Astrocyte (in vitro differentiated cells and primary cell): ENCODE results near the gene C10orf67. TPM values are rescaled to one million over a fixed set of nuclear protein-coding genes. Genes with fewer than 3 reads are reported as not detected.

Experiments
- DNase-seq: peaks from one replicate; pipeline ENCODE4 v3.0.0-alpha.2; 2010; ENCODE audit warnings: low read depth
- FAIRE-seq: peaks from 2 replicates; lab custom pipeline; 2011; peaks lifted over from hg19 to GRCh38; lab: Jason Lieb, UNC
- H2AFZ ChIP-seq: 2 replicates; pipeline ENCODE4 v1.6.0; 2012; ENCODE audit warnings: low read depth, low read length, inconsistent platforms
- H3K27ac ChIP-seq: 2 replicates; pipeline ENCODE4 v1.5.1; 2011; ENCODE audit warnings: low read depth, low read length, inconsistent platforms
- H3K27me3 ChIP-seq: 2 replicates; pipeline ENCODE4 v1.6.0; 2011; ENCODE audit warnings: low read length, inconsistent platforms; ENCODE audit not compliant: insufficient read depth
- H3K36me3 ChIP-seq: 2 replicates; pipeline ENCODE4 v1.5.1; 2011; ENCODE audit warnings: low read length, inconsistent platforms; ENCODE audit not compliant: insufficient read depth
- H3K4me1 ChIP-seq: 2 replicates; pipeline ENCODE4 v1.5.1; 2011; ENCODE audit warnings: low read length, inconsistent platforms; ENCODE audit not compliant: insufficient read depth
- H3K4me2 ChIP-seq: 2 replicates; pipeline ENCODE4 v1.6.0; 2012; ENCODE audit warnings: low read length, inconsistent platforms
- H3K4me3 ChIP-seq: 2 replicates; pipeline ENCODE4 v1.5.1; 2011; ENCODE audit warnings: low read depth, mild to moderate bottlenecking, low read length, inconsistent platforms; ENCODE audit not compliant: insufficient read depth
- H3K79me2 ChIP-seq: 2 replicates; pipeline ENCODE4 v1.6.0; 2012; ENCODE audit warnings: mild to moderate bottlenecking, low read length, inconsistent platforms; ENCODE audit not compliant: insufficient read depth
- H3K9ac ChIP-seq: 2 replicates; pipeline ENCODE4 v1.6.0; 2012; ENCODE audit warnings: mild to moderate bottlenecking, low read length, inconsistent platforms
- H3K9me3 ChIP-seq: 2 replicates; pipeline ENCODE4 v1.5.1; 2012; ENCODE audit warnings: low read depth, mild to moderate bottlenecking, low read length, inconsistent platforms; ENCODE audit not compliant: insufficient read depth
- H4K20me1 ChIP-seq: 2 replicates; pipeline ENCODE4 v1.6.0; 2012; ENCODE audit warnings: low read length, inconsistent platforms; ENCODE audit not compliant: insufficient read depth
- H3K27ac Mint-ChIP-seq: one replicate; pipeline ENCODE4 v1.8.0; 2021; ENCODE audit warnings: mild to moderate bottlenecking, mixed read lengths; ENCODE audit not compliant: unreplicated experiment
- H3K27me3 Mint-ChIP-seq: one replicate; pipeline ENCODE4 v1.8.0; 2021; ENCODE audit warnings: low read depth, mixed read lengths; ENCODE audit not compliant: unreplicated experiment
- H3K36me3 Mint-ChIP-seq: one replicate; pipeline ENCODE4 v1.8.0; 2021; ENCODE audit warnings: low read depth, mixed read lengths; ENCODE audit not compliant: unreplicated experiment
- H3K4me1 Mint-ChIP-seq: one replicate; pipeline ENCODE4 v1.8.0; 2021; ENCODE audit warnings: low read depth, mixed read lengths; ENCODE audit not compliant: unreplicated experiment
- H3K4me3 Mint-ChIP-seq: one replicate; pipeline ENCODE4 v1.8.0; 2021; ENCODE audit warnings: mild to moderate bottlenecking, moderate library complexity, mixed read lengths; ENCODE audit not compliant: unreplicated experiment
- H3K9me3 Mint-ChIP-seq: one replicate; pipeline ENCODE4 v1.8.0; 2021; ENCODE audit warnings: mild to moderate bottlenecking, mixed read lengths; ENCODE audit not compliant: unreplicated experiment
- CTCF ChIP-seq: IDR thresholded peaks from 2 replicates; pipeline ENCODE4 v1.5.1; 2011; ENCODE audit warnings: low read depth, mild to moderate bottlenecking, inconsistent platforms, low read length, moderate library complexity; ENCODE audit not compliant: insufficient read depth
- EZH2 ChIP-seq: IDR thresholded peaks from 2 replicates; pipeline ENCODE4 v1.6.1; 2012; ENCODE audit warnings: mild to moderate bottlenecking, low read length, inconsistent platforms; ENCODE audit not compliant: insufficient read depth
- total RNA-seq: library from RNA; stranded (reverse); gene quantifications from 2 replicates; pipeline ENCODE4 v1.2.1, GENCODE V29; 2021

C10orf67 gene
- total RNA-seq, 1 donor from 2014 or later: 0.27 TPM

- H4K20me1 ChIP-seq: no peaks in the 10 kb centered on the region
- Mint-ChIP-seq H3K4me3 (no peak overlapping the region), H3K9me3 (no peaks in the 10 kb centered on the region), H3K27ac (no peak overlapping the region), H3K4me1 (no peaks in the 10 kb centered on the region), H3K27me3 (no peaks in the 10 kb centered on the region), H3K36me3 (no peaks in the 10 kb centered on the region)
- no peak overlapping the region for H3K27ac ChIP-seq
- no peak overlapping the region for H2AFZ ChIP-seq
- H3K36me3 ChIP-seq: no peaks in the 10 kb centered on the region
- TF ChIP-seq EZH2 (no peak), CTCF (no peak)
- no peak for FAIRE-seq
- no peak overlapping the region for H3K4me2 ChIP-seq
- H3K4me3 ChIP-seq: no peak overlapping the region
- H3K27me3 ChIP-seq: no peaks in the 10 kb centered on the region
- no peaks in the 10 kb centered on the region for H3K9me3 ChIP-seq
- no peak overlapping the region for H3K9ac ChIP-seq
- H3K4me1 ChIP-seq: no peaks in the 10 kb centered on the region
- DNase-seq: no peak
- no peaks in the 10 kb centered on the region for H3K79me2 ChIP-seq
Observed at GRCh38 chr10:23325132-23325531, 19.5 kb downstream of the C10orf67 start.

DNA sequence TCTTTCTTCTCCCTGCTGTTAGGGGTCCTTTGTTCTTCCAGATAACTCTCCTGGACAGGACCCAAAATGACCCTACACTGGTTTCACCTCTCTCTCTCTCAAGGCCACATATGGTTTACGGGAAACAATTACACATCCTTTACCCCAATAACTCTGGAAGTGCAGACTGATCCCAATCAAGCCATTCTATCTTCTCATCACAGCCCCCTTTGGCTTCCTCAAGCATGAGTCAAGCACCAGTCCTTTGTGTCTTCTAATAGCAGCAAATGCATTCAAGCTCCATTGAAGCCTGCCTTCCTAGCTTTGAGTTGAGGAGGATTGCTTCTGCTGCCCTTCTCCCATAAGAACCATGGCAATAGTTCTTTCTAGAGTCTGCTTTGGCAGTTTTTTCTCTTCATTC is 20.2 kb downstream of the C10orf67 start:
- TF ChIP-seq CTCF (no peak), EZH2 (no peak)
- FAIRE-seq: no peak
- no peaks in the 10 kb centered on the region for H4K20me1 ChIP-seq
- no peaks in the 10 kb centered on the region for H3K9me3 Mint-ChIP-seq
- H3K4me3 Mint-ChIP-seq: no peak overlapping the region
- H3K27ac ChIP-seq: no peak overlapping the region
- no peak overlapping the region for H3K4me3 ChIP-seq
- H3K27ac Mint-ChIP-seq: no peak overlapping the region
- H3K79me2 ChIP-seq: no peaks in the 10 kb centered on the region
- no peaks in the 10 kb centered on the region for H3K4me1 Mint-ChIP-seq
- DNase-seq: no peak
- no peaks in the 10 kb centered on the region for H3K4me1 ChIP-seq
- H3K36me3 Mint-ChIP-seq: no peaks in the 10 kb centered on the region
- H3K9ac ChIP-seq: no peak overlapping the region
- no peaks in the 10 kb centered on the region for H3K27me3 ChIP-seq
- no peaks in the 10 kb centered on the region for H3K9me3 ChIP-seq
- no peaks in the 10 kb centered on the region for H3K36me3 ChIP-seq
- H3K27me3 Mint-ChIP-seq: no peaks in the 10 kb centered on the region
- H3K4me2 ChIP-seq: no peak overlapping the region
- H2AFZ ChIP-seq: no peak overlapping the region

DNA sequence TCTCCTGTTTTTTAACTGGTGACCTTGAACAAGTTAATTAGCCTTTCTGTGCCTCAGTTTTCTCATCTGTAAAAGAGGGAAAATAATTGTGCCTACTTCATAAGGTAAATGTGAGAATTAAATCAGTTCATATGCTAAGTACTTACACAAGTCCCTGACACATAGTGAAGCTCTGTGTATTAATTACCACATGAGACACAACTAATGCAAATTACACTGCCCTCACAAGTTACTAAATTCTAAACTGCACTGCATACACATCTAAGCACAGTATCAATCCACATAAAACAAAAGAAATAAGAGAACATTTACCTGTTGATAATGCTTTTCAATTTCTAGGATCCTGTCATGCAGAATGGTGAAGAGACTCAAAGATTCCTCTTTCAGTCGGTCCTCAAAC is 22.5 kb downstream of the C10orf67 start:
- no peak for TF ChIP-seq CTCF
- no peak for TF ChIP-seq EZH2
- peaks cover 3% of the 10 kb centered on the region for H3K9me3 Mint-ChIP-seq
- Histone ChIP-seq H3K9ac (no peak overlapping the region), H3K4me1 (no peaks in the 10 kb centered on the region), H3K27me3 (no peaks in the 10 kb centered on the region), H2AFZ (no peak overlapping the region), H4K20me1 (no peaks in the 10 kb centered on the region), H3K4me3 (no peak overlapping the region), H3K27ac (no peak overlapping the region), H3K36me3 (no peaks in the 10 kb centered on the region), H3K9me3 (no peaks in the 10 kb centered on the region), H3K4me2 (no peak overlapping the region), H3K79me2 (no peaks in the 10 kb centered on the region)
- H3K27me3 Mint-ChIP-seq: peaks cover 4% of the 10 kb centered on the region
- no peak for DNase-seq
- no peak overlapping the region for H3K27ac Mint-ChIP-seq
- H3K4me3 Mint-ChIP-seq: no peak overlapping the region
- FAIRE-seq: no peak
- H3K36me3 Mint-ChIP-seq: peaks cover 2% of the 10 kb centered on the region
- no peaks in the 10 kb centered on the region for H3K4me1 Mint-ChIP-seq
